NCI-H2081 (cell line): Measurements from ENCODE around the gene ICE2.

Experiments used
- DNase-seq, 2 experiments: peaks; one replicate each; lab custom pipeline; 2025; lab: John Stamatoyannopoulos, UW

ICE2 gene

DNA sequence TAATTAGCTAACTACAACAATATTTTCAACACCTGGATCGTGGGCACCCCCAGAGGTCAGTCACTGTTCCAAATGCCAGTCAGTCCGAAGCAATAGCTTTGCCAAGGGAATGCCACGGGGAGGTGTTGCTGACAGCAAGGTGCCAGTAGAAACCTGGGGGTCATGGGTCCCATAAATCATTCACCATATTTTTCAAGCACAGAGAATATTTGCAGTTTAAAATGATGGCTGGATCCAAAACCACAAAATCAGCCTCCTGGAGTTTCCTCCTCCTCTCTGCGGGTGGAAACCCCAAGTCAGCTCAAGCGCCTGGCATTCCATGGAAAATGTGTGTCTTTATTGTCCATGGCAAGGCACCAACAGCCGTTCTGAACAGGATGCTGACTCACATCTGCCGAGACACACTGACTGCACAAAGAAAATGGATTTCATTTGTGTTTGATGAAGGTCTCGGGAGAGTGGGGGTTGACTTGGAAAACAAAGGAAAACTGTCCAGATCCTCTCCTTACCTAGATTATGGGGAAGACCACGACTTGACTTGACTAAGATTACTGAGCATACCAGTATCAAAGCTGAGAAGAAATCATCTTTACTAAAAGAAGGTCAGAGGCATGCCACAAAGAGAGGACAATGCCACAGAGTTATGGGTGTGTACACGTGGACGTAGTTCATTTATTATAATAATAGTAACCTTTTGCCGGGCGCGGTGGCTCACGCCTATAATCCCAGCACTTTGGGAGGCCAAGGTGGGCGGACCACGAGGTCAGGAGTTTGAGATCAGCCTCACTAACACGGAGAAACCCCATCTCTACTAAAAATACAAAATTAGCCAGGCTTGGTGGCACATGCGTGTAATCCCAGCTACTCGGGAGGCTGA, 107.5 kb downstream of the ICE2 start:
- peak; percentile 73 to 94 for DNase-seq

- no peak for DNase-seq
Measured at GRCh38 chr15:60370869-60371136, 108.1 kb downstream of the ICE2 start.

DNA sequence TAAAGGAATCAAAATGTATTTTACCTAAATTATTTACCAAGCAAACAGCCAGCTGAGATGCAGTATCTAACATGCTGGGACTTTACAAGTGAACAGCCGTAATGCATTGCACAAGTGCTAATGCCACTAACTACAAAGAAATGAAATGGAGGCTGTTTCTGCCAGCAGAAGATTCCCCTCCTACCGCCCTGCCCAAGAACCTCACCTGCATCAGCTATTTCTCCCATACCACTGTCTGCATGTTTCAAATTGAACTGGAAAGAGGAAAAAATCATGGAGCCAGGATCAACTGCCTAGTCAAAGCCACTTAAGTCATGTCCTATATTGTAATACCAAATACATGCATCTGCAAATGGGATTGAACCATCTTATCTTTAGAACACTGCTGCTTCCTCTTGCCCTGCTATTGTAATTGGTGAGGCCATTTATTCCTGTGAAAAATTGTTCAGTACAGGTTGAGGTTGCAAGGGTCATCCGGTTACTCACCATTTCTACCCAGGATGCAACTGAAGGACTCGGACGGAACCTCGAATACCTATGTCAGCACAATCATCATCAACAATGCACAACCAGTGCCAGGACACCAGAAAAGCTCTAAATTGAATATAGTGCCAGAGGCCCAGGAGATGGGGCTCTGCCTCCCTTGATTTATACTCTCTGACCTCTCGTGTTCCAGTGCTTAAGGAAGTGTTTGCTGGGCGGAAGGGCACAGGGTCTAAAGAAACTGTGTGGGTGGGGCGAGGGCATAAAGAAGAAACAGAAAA, 108.7 kb downstream of the ICE2 start:
- no peak for DNase-seq

- DNase-seq: no peak
Measured at GRCh38 chr15:60369696-60370095, 109.2 kb downstream of the ICE2 start.
